AG20443 (cell line): ENCODE measurements around the gene PYGB.
"Not testable (repeated sequence)": the region's sequence is repeated elsewhere in the genome, so short reads cannot be mapped to it uniquely, and the experiment has no call there.

Experiments used
- DNase-seq: peaks from one replicate; pipeline ENCODE4 v3.0.0; 2012; ENCODE audit warnings: low spot score, mixed read lengths

The PYGB gene

GRCh38 chr20:25296094-25297093 lies 48.5 kb downstream of the PYGB start:
- DNase-seq, result peak; percentile 83

GRCh38 chr20:25297141-25297905 lies 49.4 kb downstream of the PYGB start:
- no peak for DNase-seq

DNA sequence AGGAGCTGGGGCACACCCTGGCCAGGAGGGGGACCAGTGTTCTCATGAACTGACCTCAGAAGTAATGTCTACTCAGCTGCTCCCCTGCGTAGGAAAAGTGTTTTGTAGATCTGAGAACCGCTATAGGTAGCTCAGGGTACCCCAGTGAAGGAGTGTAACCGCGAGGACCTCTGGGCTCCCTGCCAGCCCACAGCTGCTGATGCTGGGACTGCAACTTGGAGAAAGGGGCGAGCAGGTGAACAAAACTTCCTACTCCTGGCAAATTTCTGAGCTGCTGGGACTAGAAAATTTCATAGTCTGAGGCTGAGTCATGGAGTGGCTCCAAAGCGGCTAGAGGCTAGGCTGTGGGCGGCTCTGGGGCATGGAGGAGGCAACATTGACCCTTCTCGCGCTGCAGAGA lies 51.9 kb downstream of the PYGB start:
- DNase-seq, result no peak

DNA sequence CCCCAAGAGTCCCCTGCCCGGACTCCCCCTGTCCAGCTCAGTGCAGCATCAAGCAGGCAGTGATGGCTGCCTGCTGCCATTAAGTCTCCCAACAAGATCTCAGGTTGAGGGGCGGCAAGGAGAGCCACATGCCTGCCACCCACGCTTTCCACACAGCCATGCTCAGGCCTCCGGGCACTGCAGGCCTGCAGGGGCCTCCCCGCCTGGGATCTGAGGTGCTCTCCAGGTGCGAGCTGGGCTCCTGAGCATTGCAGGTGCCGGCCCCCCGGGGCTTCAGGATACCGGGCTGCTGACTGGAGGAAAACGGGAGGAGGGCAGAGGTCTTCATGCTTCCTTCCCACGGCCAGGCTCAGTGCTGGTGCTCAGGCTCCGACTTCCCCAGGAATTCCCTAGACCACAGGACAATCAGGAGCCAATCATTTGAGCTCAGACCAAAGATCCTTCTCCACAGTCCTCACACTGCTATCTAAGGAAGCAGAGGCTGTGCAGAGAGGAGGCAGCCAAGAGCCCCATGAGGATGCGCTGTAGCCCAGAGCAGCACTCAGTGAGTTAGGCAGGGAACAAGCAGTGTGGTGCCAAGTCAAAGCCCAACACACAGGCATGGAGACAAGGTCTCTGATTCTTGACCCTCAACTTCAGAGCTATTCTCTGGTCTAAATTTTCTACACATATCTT lies 52.7 kb downstream of the PYGB start:
- DNase-seq, result no peak

- no peak for DNase-seq
Observed at GRCh38 chr20:25301357-25301920, 53.6 kb downstream of the PYGB start.

DNA sequence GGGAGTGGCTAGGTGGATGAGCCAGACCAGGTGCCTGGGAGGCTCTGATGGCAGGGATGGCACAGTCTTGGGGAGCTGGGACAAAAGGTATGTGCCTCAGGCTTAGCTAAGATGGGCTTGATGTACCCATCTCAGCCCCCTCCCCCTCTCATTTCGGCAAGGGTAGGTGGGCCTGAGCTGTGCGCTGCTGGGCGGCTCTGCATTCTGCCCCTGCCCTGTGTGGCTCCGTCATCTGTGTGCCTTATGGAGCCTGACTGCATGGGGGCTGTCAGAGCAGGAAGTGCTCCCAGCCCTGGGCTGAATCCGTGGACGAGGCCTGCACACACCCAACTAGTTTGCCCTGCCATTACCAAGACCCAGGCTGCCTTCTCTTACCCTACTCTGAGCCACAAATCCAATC lies 54.7 kb downstream of the PYGB start:
- DNase-seq, result no peak

DNA sequence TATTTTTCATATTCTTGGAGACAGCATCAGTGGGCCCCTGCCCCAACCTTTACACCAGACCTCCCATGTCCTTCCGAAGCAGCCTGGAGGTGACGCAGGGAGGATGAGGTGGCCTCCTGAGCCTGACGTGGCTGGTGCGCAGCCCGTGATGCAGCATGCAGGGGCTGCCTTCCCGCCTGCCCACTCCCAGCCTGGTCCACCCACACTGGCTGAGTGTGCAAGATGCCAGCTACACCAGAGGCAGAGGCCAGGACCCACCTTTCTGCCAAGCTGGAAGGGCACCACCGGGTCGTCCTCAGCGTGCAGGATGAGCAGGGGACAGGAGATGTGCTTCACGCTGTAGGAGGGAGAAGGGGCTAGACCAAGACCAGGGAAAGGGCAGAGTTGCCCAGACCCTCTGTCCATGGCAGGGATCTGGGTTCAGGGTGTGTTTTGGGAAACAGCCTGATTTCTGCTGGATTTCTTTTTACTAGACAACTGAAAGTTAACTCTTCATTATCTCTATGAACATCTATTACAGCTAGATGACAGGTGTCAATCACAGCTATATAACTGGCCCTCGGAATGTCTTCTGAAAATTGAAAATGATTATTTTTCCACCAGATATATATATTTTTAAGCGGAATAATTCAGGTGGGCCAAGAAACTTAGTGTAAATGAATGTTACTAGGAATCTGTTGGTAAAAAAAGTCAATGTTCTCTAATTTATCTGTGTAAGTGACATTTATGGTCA lies 55.6 kb downstream of the PYGB start:
- DNase-seq, result no peak

GRCh38 chr20:25304025-25304549 lies 56.2 kb downstream of the PYGB start:
- DNase-seq, result no peak

DNA sequence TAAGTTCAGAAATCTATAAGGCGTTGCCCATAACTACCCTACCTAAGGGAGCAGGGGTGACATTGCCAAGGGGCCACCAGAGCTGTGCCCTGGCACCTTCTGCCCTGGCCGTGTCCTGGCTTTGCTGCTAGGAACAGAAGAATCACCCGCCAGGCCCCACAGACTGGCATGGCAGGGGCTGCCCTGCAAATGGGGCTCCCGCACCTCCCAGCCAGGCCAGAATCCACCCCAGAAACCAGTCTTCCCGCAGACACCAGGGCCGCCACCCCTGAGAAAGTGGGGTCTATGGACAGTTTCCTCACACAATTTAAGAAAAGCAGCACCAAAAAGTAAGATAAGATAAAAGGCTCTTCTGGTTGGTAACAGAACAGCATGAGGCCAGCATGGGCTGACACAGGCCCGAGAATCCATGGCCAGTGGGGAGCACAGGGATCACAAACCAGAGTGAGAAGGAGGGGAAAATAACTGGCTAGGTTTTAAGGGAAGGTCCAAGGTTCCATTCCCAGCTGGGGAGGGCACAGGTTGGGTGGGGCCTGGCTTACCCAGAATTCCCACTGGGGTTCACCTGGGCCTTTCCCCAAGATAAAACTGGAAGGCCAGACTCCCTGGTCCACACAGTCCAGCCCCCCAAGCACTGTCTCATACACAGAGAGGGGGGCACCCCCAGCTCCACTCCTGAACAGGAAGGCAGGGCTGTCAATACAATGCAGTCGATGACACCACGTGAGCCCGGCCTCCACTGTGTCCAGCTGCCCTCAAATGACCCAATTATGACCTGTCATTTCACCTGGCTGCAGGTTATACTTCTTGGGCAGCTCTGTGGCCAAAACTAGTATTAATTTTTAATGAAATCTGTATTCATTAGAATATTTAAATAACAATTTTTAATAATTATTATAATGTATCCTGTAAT lies 59.4 kb downstream of the PYGB start:
- DNase-seq, result no peak

DNA sequence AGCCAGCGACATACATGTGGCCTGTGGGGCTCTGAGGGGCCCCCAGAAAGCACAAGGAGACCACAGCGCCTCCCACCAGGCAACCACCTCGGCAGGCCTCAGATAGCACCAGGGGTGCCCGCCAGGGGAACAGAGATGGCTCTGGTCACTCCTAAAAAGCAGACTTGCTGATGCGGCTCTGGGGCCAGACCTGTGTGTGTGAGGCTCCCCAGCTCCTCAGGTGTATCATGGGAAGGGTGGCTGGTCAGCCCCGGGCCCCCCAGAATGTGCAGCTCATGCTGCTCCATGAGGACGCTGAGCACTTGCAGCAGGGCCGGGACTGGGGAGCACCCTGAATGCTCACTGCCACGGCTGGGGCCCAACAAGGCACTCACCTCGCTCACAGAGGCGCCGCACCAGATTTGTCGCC lies 60.2 kb downstream of the PYGB start:
- no peak for DNase-seq

GRCh38 chr20:25308671-25309394 lies 60.9 kb downstream of the PYGB start:
- DNase-seq, result peak; percentile 56

GRCh38 chr20:25309395-25310267 lies 61.7 kb downstream of the PYGB start:
- DNase-seq, result peak; percentile 82

GRCh38 chr20:25310268-25310920 lies 62.5 kb downstream of the PYGB start:
- peak; percentile 87 for DNase-seq

- DNase-seq, result peak; percentile 83
Observed at GRCh38 chr20:25310921-25311728, 63.2 kb downstream of the PYGB start.

DNA sequence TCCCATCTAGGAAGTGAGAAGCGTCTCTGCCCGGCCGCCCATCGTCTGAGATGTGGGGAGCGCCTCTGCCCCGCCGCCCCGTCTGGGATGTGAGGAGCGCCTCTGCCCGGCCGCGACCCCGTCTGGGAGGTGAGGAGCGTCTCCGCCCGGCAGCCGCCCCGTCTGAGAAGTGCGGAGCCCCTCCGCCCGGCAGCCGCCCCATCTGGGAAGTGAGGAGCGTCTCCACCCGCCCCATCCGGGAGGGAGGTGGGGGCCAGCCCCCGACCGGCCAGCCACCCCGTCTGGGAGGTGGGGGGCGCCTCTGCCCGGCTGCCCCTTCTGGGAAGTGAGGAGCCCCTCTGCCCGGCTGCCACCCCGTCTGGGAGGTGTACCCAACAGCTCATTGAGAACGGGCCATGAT lies 64.8 kb downstream of the PYGB start:
- not testable (repeated sequence) for DNase-seq

DNA sequence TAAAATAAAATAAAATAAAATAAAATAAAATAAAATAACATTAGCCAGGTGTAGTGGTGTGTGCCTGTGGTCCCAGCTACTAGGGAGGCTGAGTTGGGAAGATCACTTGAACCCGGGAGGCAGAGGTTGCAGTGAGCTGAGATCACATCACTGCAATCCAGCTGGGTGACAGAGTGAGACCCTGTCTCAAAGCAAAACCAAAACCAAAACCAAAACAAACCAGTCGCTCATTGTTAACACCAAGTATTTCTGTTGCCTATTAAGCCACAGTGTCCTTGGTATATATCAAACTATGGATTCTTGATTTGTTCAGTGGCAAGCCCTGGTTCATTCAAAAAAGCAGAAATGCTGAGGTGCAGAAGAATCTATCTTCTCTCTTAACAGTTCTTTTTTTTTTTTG lies 65.7 kb downstream of the PYGB start:
- no peak for DNase-seq
